B cell (primary cell): ENCODE results near the gene ALDOB. TPM values are rescaled to one million over a fixed set of nuclear protein-coding genes. Genes with fewer than 3 reads are reported as not detected.

Experiments
- ATAC-seq: fragments of 200-7000 bp; cut with Tn5 transposase; one replicate; pipeline ENCODE4 v1.10.0; 2021; ENCODE audit warnings: low read depth, mild to moderate bottlenecking, moderate number of reproducible peaks, moderate library complexity
- CTCF ChIA-PET: fragments of 350-600 bp; sonication (Branson Sonifier 250); formaldehyde crosslinking; loops from one replicate; lab custom pipeline; 2021; ENCODE audit warnings: antibody characterized with exemption, inconsistent platforms; lab: Charles Lee
- POLR2A ChIA-PET: fragments of 350-600 bp; sonication (Branson Sonifier 250); formaldehyde crosslinking; loops from one replicate; lab custom pipeline; 2021; ENCODE audit warnings: antibody characterized with exemption; lab: Charles Lee
- DNase-seq: peaks from one replicate; pipeline ENCODE4 v3.0.0; 2013
- H2AFZ ChIP-seq: 2 replicates; pipeline ENCODE4 v1.6.1; 2012; ENCODE audit warnings: mild to moderate bottlenecking, low read depth, low read length; ENCODE audit not compliant: insufficient read depth, poor library complexity, severe bottlenecking
- H3K27ac ChIP-seq, 2 donors: 1 replicate in 1 of 2; 2 replicates in 1 of 2; pipeline ENCODE4 v1.5.1; 2012 to 2013; ENCODE audit warnings: low read length in 2 of 2, mild to moderate bottlenecking in 2 of 2, moderate library complexity in 1 of 2
- H3K27me3 ChIP-seq, 4 experiments: fragments of 200-600 bp in 1 of 4; sonication (generic) in 1 of 4; replicated peaks in 1 of 4; 1 replicate in 2 of 4; 2 replicates in 2 of 4; pipeline versions ENCODE4 v1.6.1 to v1.7.0; 2013 to 2016; ENCODE audit warnings: low read length in 3 of 4, mild to moderate bottlenecking in 2 of 4, mixed read lengths in 1 of 4, moderate library complexity in 1 of 4; ENCODE audit not compliant: insufficient read depth in 4 of 4, control insufficient read depth in 3 of 4; ENCODE audit errors: control extremely low read depth in 1 of 4
- H3K36me3 ChIP-seq, 2 experiments: replicated peaks in 1 of 2; 1 replicate in 1 of 2; 2 replicates in 1 of 2; pipeline versions ENCODE4 v1.6.1 to v1.7.1; 2013; ENCODE audit warnings: low read length in 1 of 2; ENCODE audit not compliant: insufficient read depth in 2 of 2, control insufficient read depth in 1 of 2; ENCODE audit errors: control extremely low read depth in 1 of 2, extremely low read depth in 1 of 2
- H3K4me1 ChIP-seq, 2 donors: fragments of 200-600 bp in 1 of 2; sonication (generic) in 1 of 2; 1 replicate in 1 of 2; 2 replicates in 1 of 2; pipeline versions ENCODE4 v1.5.1 to v1.6.1; 2013 to 2017; ENCODE audit warnings: low read length in 2 of 2; ENCODE audit not compliant: control insufficient read depth in 2 of 2, insufficient read depth in 2 of 2
- H3K4me2 ChIP-seq: replicated peaks from 2 replicates; pipeline ENCODE3; 2012; ENCODE audit warnings: mild to moderate bottlenecking, low read depth, low read length; ENCODE audit not compliant: poor library complexity, severe bottlenecking
- H3K4me3 ChIP-seq, 5 experiments: fragments of 200-600 bp in 1 of 5; sonication (generic) in 1 of 5; 1 replicate in 3 of 5; 2 replicates in 2 of 5; pipeline versions ENCODE4 v1.5.1 to v1.7.0; 2011 to 2016; ENCODE audit warnings: low read length in 4 of 5, mild to moderate bottlenecking in 4 of 5, low read depth in 2 of 5, control low read depth in 1 of 5, moderate library complexity in 1 of 5; ENCODE audit not compliant: insufficient read depth in 1 of 5; ENCODE audit errors: control extremely low read depth in 1 of 5, extremely low read depth in 1 of 5
- H3K79me2 ChIP-seq: fragments of 200-600 bp; sonication (generic); one replicate; pipeline ENCODE4 v1.6.0; 2016; ENCODE audit warnings: low read length; ENCODE audit not compliant: control insufficient read depth, insufficient read depth
- H3K9ac ChIP-seq: fragments of 200-600 bp; sonication (generic); 2 replicates; pipeline ENCODE4 v1.6.1; 2017; ENCODE audit warnings: mild to moderate bottlenecking, low read length, moderate library complexity
- H3K9me3 ChIP-seq, 3 donors: one replicate each; pipeline versions ENCODE4 v1.6.1 to v1.7.1; 2013; ENCODE audit warnings: low read length in 2 of 3; ENCODE audit not compliant: control insufficient read depth in 2 of 3, insufficient read depth in 1 of 3; ENCODE audit errors: control extremely low read depth in 1 of 3
- H4K20me1 ChIP-seq: 2 replicates; pipeline ENCODE4 v1.6.0; 2012; ENCODE audit warnings: mild to moderate bottlenecking, low read length; ENCODE audit not compliant: insufficient read depth, control insufficient read depth, poor library complexity, severe bottlenecking
- H3K27ac Mint-ChIP-seq: one replicate; pipeline ENCODE4 v1.8.0; 2021; ENCODE audit warnings: mixed read lengths
- H3K27me3 Mint-ChIP-seq: one replicate; pipeline ENCODE4 v1.8.0; 2021; ENCODE audit warnings: mixed read lengths
- H3K4me1 Mint-ChIP-seq: one replicate; pipeline ENCODE4 v1.8.0; 2021; ENCODE audit warnings: mixed read lengths
- H3K4me3 Mint-ChIP-seq: one replicate; pipeline ENCODE4 v1.8.0; 2021; ENCODE audit warnings: mixed read lengths
- H3K9me3 Mint-ChIP-seq: one replicate; pipeline ENCODE4 v1.8.0; 2022; ENCODE audit warnings: mixed read lengths; ENCODE audit not compliant: insufficient read depth
- EZH2 ChIP-seq: IDR thresholded peaks from 2 replicates; pipeline ENCODE4 v1.6.1; 2012; ENCODE audit warnings: borderline replicate concordance, low read depth, mild to moderate bottlenecking, moderate library complexity, low read length; ENCODE audit not compliant: insufficient read depth, poor library complexity, severe bottlenecking
- WGBS: methylation state at CpG from one replicate; pipeline ENCODE4 v1.1.5; 2013; ENCODE audit warnings: missing lambda C conversion rate; ENCODE audit not compliant: insufficient coverage; 5-methylcytosine and 5-hydroxymethylcytosine counted together
- intact Hi-C: fragments of 100-400 bp; cut with micrococcal nuclease; formaldehyde crosslinking; loops from one replicate; pipeline ENCODE4 v1.10.0; 2022
- polyA plus RNA-seq: library from polyadenylated mRNA; depleted of rRNA; stranded (reverse); fragments of >200 nt; gene quantifications from 2 replicates; pipeline ENCODE4 v1.2.3, GENCODE V29; 2012
- total RNA-seq, 2 donors: library from RNA; stranded (reverse); fragments of 120-200 nt in 1 of 2; gene quantifications; 1 replicate in 1 of 2; 2 replicates in 1 of 2; pipeline versions ENCODE4 v1.2.3 to v1.2.4, GENCODE V29; 2013 to 2022
- TF ChIP-seq, protein P1 (sequence below): fragments of 200-600 bp; IDR thresholded peaks from one replicate; pipeline ENCODE4 v1.8.0; 2022; ENCODE audit warnings: antibody characterized with exemption, mild to moderate bottlenecking

ALDOB gene
- total and polyA plus RNA-seq, 2 donors (not counting 1 experiment from before 2014, with no cell fraction given): not detected

- intact Hi-C loops: no loop called here
- Mint-ChIP-seq H3K27ac (no peak overlapping the region), H3K9me3 (no peaks in the 10 kb centered on the region), H3K4me1 (peaks cover 4% of the 10 kb centered on the region), H3K4me3 (no peak overlapping the region), H3K27me3 (peaks cover 45% of the 10 kb centered on the region)
- Histone ChIP-seq H3K36me3 (no peaks in the 10 kb centered on the region), H3K27ac (no peak overlapping the region), H3K4me3 (no peak overlapping the region), H3K4me2 (no peak overlapping the region), H2AFZ (no peak overlapping the region), H3K27me3 (peaks cover 0 to 11% (median 8%) of the 10 kb centered on the region in 4 experiments), H3K9me3 (peaks cover 0 to 10% (median 0%) of the 10 kb centered on the region in 3 donors), H3K9ac (no peak overlapping the region), H3K79me2 (no peaks in the 10 kb centered on the region), H4K20me1 (no peaks in the 10 kb centered on the region), H3K4me1 (peaks cover 2% of the 10 kb centered on the region in 2 donors)
- no peak for DNase-seq
- no peak for ATAC-seq
- TF ChIP-seq, protein P1, sequence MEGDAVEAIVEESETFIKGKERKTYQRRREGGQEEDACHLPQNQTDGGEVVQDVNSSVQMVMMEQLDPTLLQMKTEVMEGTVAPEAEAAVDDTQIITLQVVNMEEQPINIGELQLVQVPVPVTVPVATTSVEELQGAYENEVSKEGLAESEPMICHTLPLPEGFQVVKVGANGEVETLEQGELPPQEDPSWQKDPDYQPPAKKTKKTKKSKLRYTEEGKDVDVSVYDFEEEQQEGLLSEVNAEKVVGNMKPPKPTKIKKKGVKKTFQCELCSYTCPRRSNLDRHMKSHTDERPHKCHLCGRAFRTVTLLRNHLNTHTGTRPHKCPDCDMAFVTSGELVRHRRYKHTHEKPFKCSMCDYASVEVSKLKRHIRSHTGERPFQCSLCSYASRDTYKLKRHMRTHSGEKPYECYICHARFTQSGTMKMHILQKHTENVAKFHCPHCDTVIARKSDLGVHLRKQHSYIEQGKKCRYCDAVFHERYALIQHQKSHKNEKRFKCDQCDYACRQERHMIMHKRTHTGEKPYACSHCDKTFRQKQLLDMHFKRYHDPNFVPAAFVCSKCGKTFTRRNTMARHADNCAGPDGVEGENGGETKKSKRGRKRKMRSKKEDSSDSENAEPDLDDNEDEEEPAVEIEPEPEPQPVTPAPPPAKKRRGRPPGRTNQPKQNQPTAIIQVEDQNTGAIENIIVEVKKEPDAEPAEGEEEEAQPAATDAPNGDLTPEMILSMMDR: no peak
- no peak for TF ChIP-seq EZH2
- POLR2A ChIA-PET: no interaction called here
- no CpG with 5 or more reads among the region's 1 CpG for whole genome bisulfite sequencing
- CTCF ChIA-PET: no interaction called here
These were observed 45.7 kb upstream of the ALDOB start for GRCh38 chr9:101481261-101481660.

- H3K4me1 Mint-ChIP-seq: peaks cover 1% of the 10 kb centered on the region
- Histone ChIP-seq H3K4me1 (no peaks in the 10 kb centered on the region), H3K36me3 (no peaks in the 10 kb centered on the region), H3K9ac (no peak overlapping the region), H3K27me3 (peaks cover 0 to 7% (median 4%) of the 10 kb centered on the region in 4 experiments), H4K20me1 (no peaks in the 10 kb centered on the region), H3K9me3 (peaks cover 0 to 4% (median 0%) of the 10 kb centered on the region in 3 donors), H3K27ac (no peak overlapping the region), H3K4me3 (no peak overlapping the region), H3K79me2 (no peaks in the 10 kb centered on the region), H3K4me2 (no peak overlapping the region), H2AFZ (no peak overlapping the region)
- H3K9me3 Mint-ChIP-seq: no peaks in the 10 kb centered on the region
- H3K4me3 Mint-ChIP-seq: no peak overlapping the region
- CTCF ChIA-PET: no interaction called here
- POLR2A ChIA-PET: no interaction called here
- no peak overlapping the region for H3K27ac Mint-ChIP-seq
- no peak for ATAC-seq
- DNase-seq: no peak
- no peak for TF ChIP-seq EZH2
- TF ChIP-seq, protein P1: no peak
- intact Hi-C loops: no loop called here
- H3K27me3 Mint-ChIP-seq: peaks cover 40% of the 10 kb centered on the region
These were observed 44.8 kb upstream of the ALDOB start for GRCh38 chr9:101480386-101480785.
